HUES64 (cell line): ENCODE data around the gene HUS1B.

Experiments used
- H3K27ac ChIP-seq: 2 replicates; pipeline ENCODE4 v1.7.0; 2013; ENCODE audit warnings: low read depth, low read length, inconsistent platforms
- H3K27me3 ChIP-seq: 2 replicates; pipeline ENCODE4 v1.6.1; 2013; ENCODE audit warnings: mild to moderate bottlenecking, low read length; ENCODE audit not compliant: insufficient read depth
- H3K36me3 ChIP-seq: 2 replicates; pipeline ENCODE4 v1.6.1; 2013; ENCODE audit warnings: mild to moderate bottlenecking, low read length; ENCODE audit not compliant: insufficient read depth
- H3K4me1 ChIP-seq: 2 replicates; pipeline ENCODE4 v1.6.1; 2013; ENCODE audit warnings: mild to moderate bottlenecking, low read length, moderate library complexity; ENCODE audit not compliant: insufficient read depth
- H3K4me3 ChIP-seq: 2 replicates; pipeline ENCODE4 v1.5.1; 2013; ENCODE audit warnings: mild to moderate bottlenecking, low read length, moderate library complexity
- H3K9ac ChIP-seq: 2 replicates; pipeline ENCODE4 v1.6.1; 2013; ENCODE audit warnings: mild to moderate bottlenecking, low read depth, low read length
- H3K9me3 ChIP-seq: 2 replicates; pipeline ENCODE4 v1.6.1; 2013; ENCODE audit warnings: low read depth, low read length; ENCODE audit not compliant: insufficient read depth
- WGBS: fragments of 150-250, 120-280 bp; methylation state at CpG from one replicate; pipeline ENCODE4 v1.1.7; 2013; ENCODE audit warnings: missing lambda C conversion rate; 5-methylcytosine and 5-hydroxymethylcytosine counted together

The HUS1B gene

GRCh38 chr6:652865-653264, 4.0 kb downstream of the HUS1B start:
- H3K4me1 ChIP-seq = peaks cover 32% of the 10 kb centered on the region
- H3K9me3 ChIP-seq = no peaks in the 10 kb centered on the region
- H3K9ac ChIP-seq = no peak overlapping the region
- no peaks in the 10 kb centered on the region for H3K27me3 ChIP-seq
- no peak overlapping the region for H3K4me3 ChIP-seq
- 93% methylated on average over 2 of the region's 3 CpGs for WGBS
- H3K36me3 ChIP-seq = 0 out of 2 replicates have a peak, but pooled peaks cover 2% of the 10 kb centered on the region
- H3K27ac ChIP-seq = no peak overlapping the region

- Histone ChIP-seq H3K4me3 (peak overlapping the region; percentile 22; the same call in 1 of the 2 replicates), H3K27me3 (no peaks in the 10 kb centered on the region), H3K36me3 (no peaks in the 10 kb centered on the region), H3K9me3 (no peaks in the 10 kb centered on the region), H3K27ac (peak overlapping the region; percentile 67; the same call in 1 of the 2 replicates), H3K9ac (no peak overlapping the region; the same call in 1 of the 2 replicates), H3K4me1 (peaks cover 24% of the 10 kb centered on the region)
- WGBS = 54% methylated on average over 4 of the region's 4 CpGs
Observed at GRCh38 chr6:650098-650497, 6.8 kb downstream of the HUS1B start.

GRCh38 chr6:642805-643204, 14.1 kb downstream of the HUS1B start:
- Histone ChIP-seq H3K27ac (no peak overlapping the region), H3K4me3 (no peak overlapping the region), H3K9me3 (no peaks in the 10 kb centered on the region), H3K9ac (no peak overlapping the region), H3K27me3 (no peaks in the 10 kb centered on the region), H3K4me1 (peaks cover 14% of the 10 kb centered on the region), H3K36me3 (no peaks in the 10 kb centered on the region)

- Histone ChIP-seq H3K9me3 (no peaks in the 10 kb centered on the region), H3K9ac (no peak overlapping the region), H3K36me3 (peaks cover 8% of the 10 kb centered on the region), H3K4me1 (peaks cover 12% of the 10 kb centered on the region), H3K27me3 (no peaks in the 10 kb centered on the region), H3K27ac (no peak overlapping the region), H3K4me3 (no peak overlapping the region)
- WGBS = 89% methylated on average over 8 of the region's 8 CpGs
Observed at GRCh38 chr6:641225-641985, 15.5 kb downstream of the HUS1B start.

GRCh38 chr6:636488-636887, 20.4 kb downstream of the HUS1B start:
- Histone ChIP-seq H3K4me1 (peaks cover 8% of the 10 kb centered on the region), H3K9me3 (no peaks in the 10 kb centered on the region), H3K27me3 (no peaks in the 10 kb centered on the region), H3K27ac (no peak overlapping the region), H3K9ac (no peak overlapping the region), H3K4me3 (no peak overlapping the region), H3K36me3 (peaks cover 24% of the 10 kb centered on the region)
- 91% methylated on average over 5 of the region's 5 CpGs for WGBS

GRCh38 chr6:635233-635632, 21.7 kb downstream of the HUS1B start:
- Histone ChIP-seq H3K27ac (no peak overlapping the region), H3K9ac (no peak overlapping the region), H3K36me3 (peaks cover 30% of the 10 kb centered on the region), H3K4me1 (no peaks in the 10 kb centered on the region), H3K27me3 (no peaks in the 10 kb centered on the region), H3K4me3 (no peak overlapping the region), H3K9me3 (no peaks in the 10 kb centered on the region)
- 89% methylated on average over 5 of the region's 5 CpGs for whole genome bisulfite sequencing

- no peaks in the 10 kb centered on the region for H3K4me1 ChIP-seq
- H3K9me3 ChIP-seq = no peaks in the 10 kb centered on the region
- H3K4me3 ChIP-seq = no peak overlapping the region
- H3K27me3 ChIP-seq = no peaks in the 10 kb centered on the region
- no peak overlapping the region for H3K9ac ChIP-seq
- H3K36me3 ChIP-seq = peaks cover 36% of the 10 kb centered on the region
- WGBS = 92% methylated on average over 1 of the region's 1 CpG
- no peak overlapping the region for H3K27ac ChIP-seq
Observed at GRCh38 chr6:633611-634010, 23.3 kb downstream of the HUS1B start.

- Histone ChIP-seq H3K9ac (no peak overlapping the region), H3K9me3 (no peaks in the 10 kb centered on the region), H3K4me1 (peaks cover 13% of the 10 kb centered on the region; the same call in 1 of the 2 replicates), H3K4me3 (no peak overlapping the region), H3K36me3 (peaks cover 23% of the 10 kb centered on the region), H3K27ac (no peak overlapping the region), H3K27me3 (no peaks in the 10 kb centered on the region)
- 85% methylated on average over 3 of the region's 3 CpGs for WGBS
Observed at GRCh38 chr6:628766-629165, 28.1 kb downstream of the HUS1B start.

GRCh38 chr6:626236-626635, 30.7 kb downstream of the HUS1B start:
- H3K9me3 ChIP-seq = no peaks in the 10 kb centered on the region
- no peak overlapping the region for H3K9ac ChIP-seq
- no peaks in the 10 kb centered on the region for H3K27me3 ChIP-seq
- no peak overlapping the region for H3K4me3 ChIP-seq
- WGBS = 93% methylated on average over 9 of the region's 9 CpGs
- peaks cover 16% of the 10 kb centered on the region; the same call in 1 of the 2 replicates for H3K4me1 ChIP-seq
- peaks cover 20% of the 10 kb centered on the region; the same call in 1 of the 2 replicates for H3K36me3 ChIP-seq
- H3K27ac ChIP-seq = no peak overlapping the region

GRCh38 chr6:624979-625378, 31.9 kb downstream of the HUS1B start:
- Histone ChIP-seq H3K9ac (peak overlapping the region; percentile 7; the same call in 1 of the 2 replicates), H3K27me3 (no peaks in the 10 kb centered on the region), H3K9me3 (no peaks in the 10 kb centered on the region), H3K27ac (peak overlapping the region; percentile 14; the same call in 1 of the 2 replicates), H3K36me3 (peaks cover 19% of the 10 kb centered on the region; the same call in 1 of the 2 replicates), H3K4me1 (peaks cover 16% of the 10 kb centered on the region; the same call in 1 of the 2 replicates), H3K4me3 (no peak overlapping the region)
- WGBS = 80% methylated on average over 11 of the region's 11 CpGs

GRCh38 chr6:622462-622861, 34.4 kb downstream of the HUS1B start:
- peaks cover 16% of the 10 kb centered on the region; the same call in 1 of the 2 replicates for H3K4me1 ChIP-seq
- H3K27me3 ChIP-seq = no peaks in the 10 kb centered on the region
- no peak overlapping the region for H3K9ac ChIP-seq
- WGBS = 91% methylated on average over 7 of the region's 7 CpGs
- no peak overlapping the region for H3K4me3 ChIP-seq
- H3K9me3 ChIP-seq = no peaks in the 10 kb centered on the region
- H3K27ac ChIP-seq = no peak overlapping the region
- H3K36me3 ChIP-seq = peaks cover 28% of the 10 kb centered on the region
